ENCODE results near the gene ABHD14A. TPM values are rescaled to one million over a fixed set of nuclear protein-coding genes. Genes with fewer than 3 reads are reported as not detected.
A peak's percentile ranks its signal among the peaks of the same experiment; 100 is the strongest.
"Not testable (repeated sequence)": the region's sequence is repeated elsewhere in the genome, so short reads cannot be mapped to it uniquely, and the experiment has no call there.

Gene ABHD14A
- total and polyA plus RNA-seq, 2 of the 13 experiments (the other 11 are each of a cell fraction or from before 2014, with no cell fraction given) = 29.5 to 46.9 TPM

DNA sequence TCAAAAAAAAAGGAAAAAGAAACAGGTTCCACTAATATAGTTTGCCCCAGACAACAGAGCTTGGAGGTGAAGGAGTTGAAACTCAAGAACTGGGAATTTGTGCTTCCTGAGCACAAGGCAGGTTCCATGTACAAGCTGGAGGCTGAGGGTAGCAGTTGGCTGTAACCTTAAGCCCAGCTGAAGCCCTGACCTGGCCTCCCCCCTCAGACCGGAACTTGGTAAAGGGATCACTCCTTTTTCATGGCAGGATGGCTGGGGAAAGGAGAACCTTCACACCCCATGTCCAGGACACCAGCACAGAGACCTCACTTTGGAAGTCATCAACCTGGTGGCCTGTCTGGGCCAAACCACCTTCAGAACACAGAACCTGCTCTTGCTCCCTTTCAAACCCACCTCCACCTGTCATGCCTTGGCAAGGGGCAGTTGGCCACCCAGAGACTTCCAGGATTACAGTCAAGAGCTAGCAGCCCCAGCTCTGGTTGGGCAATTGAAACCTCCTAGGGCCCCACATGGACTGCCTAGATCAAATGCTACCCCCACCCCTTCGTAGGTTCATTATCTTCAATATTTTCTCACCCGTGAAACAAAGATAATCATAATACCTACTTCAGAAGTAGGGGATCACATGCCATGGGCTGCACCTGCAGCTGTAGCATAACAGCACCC lies 17.3 kb downstream of the ABHD14A start (continued):
- TF ChIP-seq, protein P1, sequence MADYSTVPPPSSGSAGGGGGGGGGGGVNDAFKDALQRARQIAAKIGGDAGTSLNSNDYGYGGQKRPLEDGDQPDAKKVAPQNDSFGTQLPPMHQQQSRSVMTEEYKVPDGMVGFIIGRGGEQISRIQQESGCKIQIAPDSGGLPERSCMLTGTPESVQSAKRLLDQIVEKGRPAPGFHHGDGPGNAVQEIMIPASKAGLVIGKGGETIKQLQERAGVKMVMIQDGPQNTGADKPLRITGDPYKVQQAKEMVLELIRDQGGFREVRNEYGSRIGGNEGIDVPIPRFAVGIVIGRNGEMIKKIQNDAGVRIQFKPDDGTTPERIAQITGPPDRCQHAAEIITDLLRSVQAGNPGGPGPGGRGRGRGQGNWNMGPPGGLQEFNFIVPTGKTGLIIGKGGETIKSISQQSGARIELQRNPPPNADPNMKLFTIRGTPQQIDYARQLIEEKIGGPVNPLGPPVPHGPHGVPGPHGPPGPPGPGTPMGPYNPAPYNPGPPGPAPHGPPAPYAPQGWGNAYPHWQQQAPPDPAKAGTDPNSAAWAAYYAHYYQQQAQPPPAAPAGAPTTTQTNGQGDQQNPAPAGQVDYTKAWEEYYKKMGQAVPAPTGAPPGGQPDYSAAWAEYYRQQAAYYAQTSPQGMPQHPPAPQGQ (CRISPR knock-in tag; IDR thresholded peaks at IDR 0.05; ENCODE audit: borderline replicate concordance) = 0 out of 2 replicates have a peak, but pooled peaks have one; percentile 38
- TF ChIP-seq, protein P2, sequence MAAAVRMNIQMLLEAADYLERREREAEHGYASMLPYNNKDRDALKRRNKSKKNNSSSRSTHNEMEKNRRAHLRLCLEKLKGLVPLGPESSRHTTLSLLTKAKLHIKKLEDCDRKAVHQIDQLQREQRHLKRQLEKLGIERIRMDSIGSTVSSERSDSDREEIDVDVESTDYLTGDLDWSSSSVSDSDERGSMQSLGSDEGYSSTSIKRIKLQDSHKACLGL (CRISPR knock-in tag; IDR thresholded peaks at IDR 0.05) = no peak
- TF ChIP-seq RBM22 (optimal IDR thresholded peaks at IDR 0.05; ENCODE audit: low read length) (peak; percentile 97), REL (CRISPR knock-in tag; conservative IDR thresholded peaks at IDR 0.05) (no peak), ZNF619 (CRISPR knock-in tag; IDR thresholded peaks at IDR 0.05) (no peak)

DNA sequence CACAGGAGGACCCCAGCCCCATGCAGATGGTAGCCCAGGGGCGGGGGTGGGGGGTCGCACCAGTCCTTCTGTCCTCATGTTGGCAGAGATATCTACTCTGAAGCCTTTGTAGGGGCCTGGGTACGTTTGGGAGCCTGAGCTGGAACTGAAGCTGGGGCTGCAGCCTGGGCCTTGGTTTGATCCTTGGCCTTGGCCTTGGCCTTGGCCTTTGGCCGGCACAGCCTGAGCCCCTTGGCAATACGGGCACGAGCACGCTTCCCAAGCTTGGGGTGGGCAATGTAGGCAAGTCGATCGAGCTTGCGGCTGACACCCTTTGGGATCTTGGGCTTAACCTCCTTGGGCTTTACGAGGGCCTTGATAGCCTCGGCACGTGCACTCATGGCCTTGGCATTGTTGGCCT lies 18.8 kb downstream of the ABHD14A start:
- peaks cover 59% of the 10 kb centered on the region for H3K4me1 ChIP-seq (ENCODE audit: insufficient read depth, low read length)
- POLR2A ChIA-PET = interaction anchor here (6.6 to 7.1 kb wide), 2 partner anchors 10 to 52 kb away, joined by 64 to 187 read pairs; partner anchors contain the start of genes ACY1, PARP3 and RRP9
- H3K79me2 ChIP-seq (ENCODE audit: insufficient read depth, low read length) = peaks cover 21% of the 10 kb centered on the region
- intact Hi-C loops (cut with micrococcal nuclease; ENCODE audit: unreplicated experiment) = loop anchor here (2.0 kb wide), 1 partner anchor 51 kb away; the partner anchor contains the start of gene PARP3
- H3K9ac ChIP-seq (ENCODE audit: insufficient read depth, low read depth, low read length); ATAC-seq; H3K9me3 ChIP-seq (ENCODE audit: low read length); H4K20me1 ChIP-seq (ENCODE audit: insufficient read depth, low read length); in situ Hi-C loops (cut with HindIII; ENCODE audit: extremely low pct_ligation_motif_present, low pct_unique_long_range_greater_than_20kb); H3K27ac ChIP-seq (ENCODE audit: extremely low read length, insufficient read depth, low read length); FAIRE-seq; H3K27me3 ChIP-seq (ENCODE audit: control insufficient read depth in 1 of 2, insufficient read depth in 2 of 2, low read length in 2 of 2); H2AFZ ChIP-seq (ENCODE audit: low read length); DNase-seq (ENCODE audit: low spot score); H3K4me3 ChIP-seq (replicated peaks in 1 of 3; ENCODE audit: insufficient read depth in 1 of 3, low read depth in 2 of 3, low read length in 3 of 3); CTCF ChIA-PET (ENCODE audit: low intra/inter-chr PET ratio, low total read pairs): not testable (repeated sequence)
- peaks cover 9 to 18% of the 10 kb centered on the region in 2 experiments for H3K36me3 ChIP-seq (replicated peaks in 1 of 2; ENCODE audit: control insufficient read depth in 1 of 2, insufficient read depth in 2 of 2, low read length in 2 of 2)
- 78% methylated on average over 3 of the region's 13 CpGs for WGBS (ENCODE audit: low lambda C conversion rate)
- TSS peak; percentile 65 for BruUV-seq (replicated peaks)
- H3K4me2 ChIP-seq (ENCODE audit: low read depth, low read length) = peak overlapping the region; percentile 99; the same call in 1 of the 2 replicates

Measured in HepG2 (cell line).